ENCODE results near the gene U2AF1L4. TPM values are rescaled to one million over a fixed set of nuclear protein-coding genes. Genes with fewer than 3 reads are reported as not detected.

The U2AF1L4 gene
- total and polyA plus RNA-seq, 4 donors: 13.0 to 25.5 (median 17.8) TPM

- 0 to 1% methylated on average over 54 to 63 of the region's 63 CpGs for WGBS, 2 donors
- peak; percentile 98 to 99 (median 99) for DNase-seq
- TF ChIP-seq CTCF (IDR thresholded peaks at IDR 0.05; ENCODE audit: control extremely low read depth, extremely low read depth): no peak
These were observed 4.6 kb downstream of the U2AF1L4 start for GRCh38 chr19:35740423-35741202.

GRCh38 chr19:35740108-35740422 lies 5.2 kb downstream of the U2AF1L4 start:
- H3K27ac ChIP-seq (ENCODE audit: low read depth in 1 of 2, low read length in 1 of 2): peak overlapping the region; percentile 34 to 81
- WGBS, 2 donors: 5 to 6% methylated on average over 16 of the region's 16 CpGs
- H3K9me3 ChIP-seq (ENCODE audit: control insufficient read depth in 4 of 4, insufficient read depth in 3 of 4, low read length in 3 of 4): no peaks in the 10 kb centered on the region
- peak overlapping the region in 1 of 2 donors; percentile 38 for H3K9ac ChIP-seq (ENCODE audit: insufficient read depth in 1 of 2, low read length in 2 of 2)
- no peaks in the 10 kb centered on the region for H3K27me3 ChIP-seq (ENCODE audit: control insufficient read depth in 3 of 3, insufficient read depth in 3 of 3, low read length in 2 of 3)
- H3K36me3 ChIP-seq (ENCODE audit: control insufficient read depth in 4 of 4, insufficient read depth in 4 of 4, low read length in 4 of 4): peaks cover 3 to 32% (median 15%) of the 10 kb centered on the region in 4 donors
- peak overlapping the region; percentile 56 for H3K4me3 ChIP-seq
- H3K4me1 ChIP-seq (ENCODE audit: control insufficient read depth in 5 of 5, insufficient read depth in 5 of 5, low read length in 5 of 5): peaks cover 0 to 22% (median 4%) of the 10 kb centered on the region in 5 donors
- ATAC-seq (ENCODE audit: insufficient read depth, low FRiP score): no peak
- no peak for DNase-seq
- TF ChIP-seq CTCF (IDR thresholded peaks at IDR 0.05; ENCODE audit: control extremely low read depth, extremely low read depth): no peak

More at GRCh38 chr19:35740423-35741202, 4.6 kb downstream of the U2AF1L4 start:
- H3K27ac ChIP-seq (ENCODE audit: low read depth in 1 of 2, low read length in 1 of 2): peak overlapping the region; percentile 74 to 94
- no peaks in the 10 kb centered on the region for H3K27me3 ChIP-seq (ENCODE audit: control insufficient read depth in 3 of 3, insufficient read depth in 3 of 3, low read length in 2 of 3)
- ATAC-seq (ENCODE audit: insufficient read depth, low FRiP score): peak; percentile 91
- H3K9me3 ChIP-seq (ENCODE audit: control insufficient read depth in 4 of 4, insufficient read depth in 3 of 4, low read length in 3 of 4): no peaks in the 10 kb centered on the region
- peak overlapping the region in 1 of 2 donors; percentile 38 for H3K9ac ChIP-seq (ENCODE audit: insufficient read depth in 1 of 2, low read length in 2 of 2)
- peak overlapping the region; percentile 56 for H3K4me3 ChIP-seq
- H3K36me3 ChIP-seq (ENCODE audit: control insufficient read depth in 4 of 4, insufficient read depth in 4 of 4, low read length in 4 of 4): peaks cover 3 to 28% (median 15%) of the 10 kb centered on the region in 4 donors
- peaks cover 0 to 22% (median 4%) of the 10 kb centered on the region in 5 donors for H3K4me1 ChIP-seq (ENCODE audit: control insufficient read depth in 5 of 5, insufficient read depth in 5 of 5, low read length in 5 of 5)

- Histone ChIP-seq H3K36me3 (ENCODE audit: control insufficient read depth in 4 of 4, insufficient read depth in 4 of 4, low read length in 4 of 4) (peaks cover 3 to 35% (median 17%) of the 10 kb centered on the region in 4 donors), H3K4me1 (ENCODE audit: control insufficient read depth in 5 of 5, insufficient read depth in 5 of 5, low read length in 5 of 5) (peaks cover 0 to 19% (median 4%) of the 10 kb centered on the region in 5 donors), H3K27me3 (ENCODE audit: control insufficient read depth in 3 of 3, insufficient read depth in 3 of 3, low read length in 2 of 3) (no peaks in the 10 kb centered on the region), H3K4me3 (no peak overlapping the region), H3K27ac (ENCODE audit: low read depth in 1 of 2, low read length in 1 of 2) (peak overlapping the region in 1 of 2 donors; percentile 62), H3K9me3 (ENCODE audit: control insufficient read depth in 4 of 4, insufficient read depth in 3 of 4, low read length in 3 of 4) (no peaks in the 10 kb centered on the region), H3K9ac (ENCODE audit: insufficient read depth in 1 of 2, low read length in 2 of 2) (no peak overlapping the region)
- TF ChIP-seq CTCF (IDR thresholded peaks at IDR 0.05; ENCODE audit: control extremely low read depth, extremely low read depth): no peak
- ATAC-seq (ENCODE audit: insufficient read depth, low FRiP score) (no peak), DNase-seq (no peak)
- 77 to 84% methylated on average over 29 of the region's 29 CpGs for whole genome bisulfite sequencing, 2 donors
These were observed 5.7 kb downstream of the U2AF1L4 start for GRCh38 chr19:35739275-35740107.
